Lung (tissue), 12 donors: ENCODE data around the gene ZNF768. TPM values are rescaled to one million over a fixed set of nuclear protein-coding genes. Genes with fewer than 3 reads are reported as not detected.

Experiments used
- ATAC-seq: fragments of 200-7000 bp; cut with Tn5 transposase; one replicate; pipeline ENCODE4 v1.9.1; 2020; ENCODE audit warnings: moderate number of reproducible peaks; ENCODE audit not compliant: insufficient read depth, low FRiP score
- DNase-seq, 3 donors: peaks; one replicate each; pipeline ENCODE4 v3.0.0-alpha.2; 2013 to 2017
- H3K27ac ChIP-seq, 2 donors: one replicate each; pipeline ENCODE4 v1.5.1; 2013; ENCODE audit warnings: mild to moderate bottlenecking in 2 of 2, moderate library complexity in 2 of 2, control low read depth in 1 of 2, inconsistent platforms in 1 of 2, low read depth in 1 of 2, low read length in 1 of 2
- H3K27me3 ChIP-seq, 3 donors: one replicate each; pipeline ENCODE4 v1.5.1; 2013; ENCODE audit warnings: low read length in 2 of 3; ENCODE audit not compliant: control insufficient read depth in 3 of 3, insufficient read depth in 3 of 3
- H3K36me3 ChIP-seq, 4 donors: one replicate each; pipeline ENCODE4 v1.5.1; 2013; ENCODE audit warnings: low read length in 4 of 4, mild to moderate bottlenecking in 1 of 4, moderate library complexity in 1 of 4; ENCODE audit not compliant: control insufficient read depth in 4 of 4, insufficient read depth in 4 of 4
- H3K4me1 ChIP-seq, 5 donors: one replicate each; pipeline ENCODE4 v1.5.1; 2013; ENCODE audit warnings: low read length in 5 of 5, mild to moderate bottlenecking in 2 of 5, moderate library complexity in 1 of 5; ENCODE audit not compliant: control insufficient read depth in 5 of 5, insufficient read depth in 5 of 5
- H3K4me3 ChIP-seq: one replicate; pipeline ENCODE4 v1.5.1; 2013; ENCODE audit warnings: mild to moderate bottlenecking, control low read depth, moderate library complexity
- H3K9ac ChIP-seq, 2 donors: one replicate each; pipeline ENCODE4 v1.5.1; 2013; ENCODE audit warnings: low read length in 2 of 2, control low read depth in 1 of 2; ENCODE audit not compliant: insufficient read depth in 1 of 2
- H3K9me3 ChIP-seq, 4 donors: one replicate each; pipeline ENCODE4 v1.5.1; 2013; ENCODE audit warnings: low read length in 3 of 4, mild to moderate bottlenecking in 1 of 4, moderate library complexity in 1 of 4; ENCODE audit not compliant: control insufficient read depth in 4 of 4, insufficient read depth in 3 of 4
- CTCF ChIP-seq: IDR thresholded peaks from 2 replicates; pipeline ENCODE4 v1.5.1; 2012; ENCODE audit warnings: mild to moderate bottlenecking; ENCODE audit errors: control extremely low read depth, extremely low read depth
- WGBS, 2 donors: extraction: QIAGEN DNeasy Blood & Tissue Kit; methylation state at CpG; one replicate each; pipeline ENCODE4 v1.1.7; 2013; 5-methylcytosine and 5-hydroxymethylcytosine counted together
- polyA plus RNA-seq, 2 donors: library from polyadenylated mRNA; stranded (reverse); fragments of 200-250 nt; gene quantifications; one replicate each; pipeline ENCODE4 v1.2.1, GENCODE V29; 2013
- total RNA-seq, 2 donors: library from RNA; depleted of rRNA in 1 of 2; stranded (reverse); fragments of >200 nt in 1 of 2; gene quantifications; one replicate each; pipeline ENCODE4 v1.2.1, GENCODE V29; 2014 to 2021
- donor health status: control.
- donor health status: control.
- donor health status: Bipolar disorder and iron deficiency.
- donor health status: healthy.
- donor health status: DM: yes; HTN: yes; CAD: no.

ZNF768 gene
- total and polyA plus RNA-seq, 4 donors, result 17.9 to 45.1 (median 27.0) TPM

GRCh38 chr16:30491229-30491628, 35.1 kb downstream of the ZNF768 start:
- peaks cover 0 to 5% (median 0%) of the 10 kb centered on the region in 5 donors for H3K4me1 ChIP-seq
- H3K27ac ChIP-seq, result no peak overlapping the region
- no peaks in the 10 kb centered on the region for H3K27me3 ChIP-seq
- no peak overlapping the region for H3K4me3 ChIP-seq
- no peak for TF ChIP-seq CTCF
- no peak overlapping the region for H3K9ac ChIP-seq
- peaks cover 0 to 9% (median 0%) of the 10 kb centered on the region in 4 donors for H3K36me3 ChIP-seq
- H3K9me3 ChIP-seq, result peaks cover 0 to 3% (median 0%) of the 10 kb centered on the region in 4 donors
- no peak for DNase-seq
- no peak for ATAC-seq
- 92 to 93% methylated on average over 4 of the region's 4 CpGs for WGBS, 2 donors

- peaks cover 0 to 3% (median 0%) of the 10 kb centered on the region in 4 donors for H3K9me3 ChIP-seq
- no peak overlapping the region for H3K9ac ChIP-seq
- peaks cover 0 to 5% (median 0%) of the 10 kb centered on the region in 5 donors for H3K4me1 ChIP-seq
- H3K4me3 ChIP-seq, result no peak overlapping the region
- no peaks in the 10 kb centered on the region for H3K27me3 ChIP-seq
- ATAC-seq (no peak), DNase-seq (no peak)
- TF ChIP-seq CTCF, result no peak
- H3K27ac ChIP-seq, result no peak overlapping the region
- peaks cover 0 to 9% (median 0%) of the 10 kb centered on the region in 4 donors for H3K36me3 ChIP-seq
- WGBS, 2 donors, result 68 to 84% methylated on average over 6 of the region's 6 CpGs
Measured at GRCh38 chr16:30490210-30490609, 36.2 kb downstream of the ZNF768 start.

- H3K9me3 ChIP-seq, result peaks cover 0 to 3% (median 0%) of the 10 kb centered on the region in 4 donors
- no peak for DNase-seq
- peaks cover 0 to 8% (median 0%) of the 10 kb centered on the region in 4 donors for H3K36me3 ChIP-seq
- H3K27ac ChIP-seq, result peak overlapping the region in 1 of 2 donors; percentile 59
- peaks cover 0 to 5% (median 0%) of the 10 kb centered on the region in 5 donors for H3K4me1 ChIP-seq
- no peak overlapping the region for H3K9ac ChIP-seq
- no peaks in the 10 kb centered on the region for H3K27me3 ChIP-seq
- H3K4me3 ChIP-seq, result no peak overlapping the region
- 67 to 81% methylated on average over 11 of the region's 11 CpGs for WGBS, 2 donors
- no peak for TF ChIP-seq CTCF
- ATAC-seq, result no peak
Measured at GRCh38 chr16:30488764-30489605, 37.4 kb downstream of the ZNF768 start.
